Measurements from ENCODE around the gene GPC6. TPM values are rescaled to one million over a fixed set of nuclear protein-coding genes. Genes with fewer than 3 reads are reported as not detected.
A peak's percentile ranks its signal among the peaks of the same experiment; 100 is the strongest.

Gene GPC6
- total and polyA plus RNA-seq, 5 donors from 2014 or later: not detected

DNA sequence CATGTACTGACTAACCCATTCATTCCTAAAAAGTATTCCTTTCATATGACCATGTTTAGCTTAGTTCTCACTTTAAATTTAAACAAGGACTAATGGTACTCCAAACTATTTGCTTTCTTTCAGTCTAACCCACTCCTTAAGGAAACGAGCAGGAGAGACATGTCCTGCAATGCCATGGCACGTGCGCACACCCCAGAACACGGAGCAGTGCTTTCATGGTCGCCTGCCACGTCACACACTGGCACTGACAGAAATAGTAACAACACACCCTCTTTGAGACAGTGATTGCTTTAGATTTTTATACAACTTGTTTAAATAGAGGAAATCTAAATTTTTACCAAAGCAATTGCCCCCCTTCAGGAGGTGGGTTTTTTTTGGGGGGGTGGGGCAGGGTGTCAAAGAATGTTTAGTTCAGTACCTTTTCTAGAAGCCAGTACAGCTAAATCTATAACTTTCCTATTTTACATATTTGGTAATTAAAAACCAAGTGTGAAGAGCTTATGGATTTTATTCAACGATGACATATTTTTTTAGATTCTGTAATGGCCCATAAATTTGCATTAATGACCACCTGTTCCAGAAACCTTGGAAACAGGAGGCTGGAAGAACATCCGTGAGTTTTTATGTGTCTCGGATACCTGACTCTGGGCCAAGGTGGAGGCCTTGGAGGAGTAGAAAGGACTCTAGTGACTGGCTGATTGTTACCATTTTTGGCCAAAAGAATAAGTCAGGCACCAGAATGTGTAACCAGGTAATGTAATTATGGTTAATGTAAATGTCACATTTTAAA lies 1005.7 kb downstream of the GPC6 start:
- no peaks in the 10 kb centered on the region for H3K27me3 ChIP-seq (ENCODE audit: control insufficient read depth, insufficient read depth, low read length)
- DNase-seq (no peak), ATAC-seq (ENCODE audit: low read depth in 2 of 2) (no peak)
- Mint-ChIP-seq H3K4me1 (peaks cover 7 to 15% (median 13%) of the 10 kb centered on the region in 4 donors), H3K9me3 (peaks cover 0 to 4% (median 0%) of the 10 kb centered on the region in 7 donors), H3K36me3 (no peaks in the 10 kb centered on the region), H3K27ac (no peak overlapping the region), H3K27me3 (peaks cover 5% of the 10 kb centered on the region), H3K4me3 (no peak overlapping the region)
- H3K4me3 ChIP-seq (ENCODE audit: low read depth, low read length): no peak overlapping the region
- H3K9me3 ChIP-seq (ENCODE audit: control insufficient read depth in 2 of 2, low read length in 2 of 2): no peaks in the 10 kb centered on the region
- H3K27ac ChIP-seq (ENCODE audit: insufficient read depth, low read length, poor library complexity, severe bottlenecking): no peak overlapping the region
- no peaks in the 10 kb centered on the region for H3K36me3 ChIP-seq (ENCODE audit: control insufficient read depth, insufficient read depth, low read length)
- H3K4me1 ChIP-seq (ENCODE audit: control insufficient read depth, insufficient read depth, low read length, poor library complexity, severe bottlenecking): no peaks in the 10 kb centered on the region

DNA sequence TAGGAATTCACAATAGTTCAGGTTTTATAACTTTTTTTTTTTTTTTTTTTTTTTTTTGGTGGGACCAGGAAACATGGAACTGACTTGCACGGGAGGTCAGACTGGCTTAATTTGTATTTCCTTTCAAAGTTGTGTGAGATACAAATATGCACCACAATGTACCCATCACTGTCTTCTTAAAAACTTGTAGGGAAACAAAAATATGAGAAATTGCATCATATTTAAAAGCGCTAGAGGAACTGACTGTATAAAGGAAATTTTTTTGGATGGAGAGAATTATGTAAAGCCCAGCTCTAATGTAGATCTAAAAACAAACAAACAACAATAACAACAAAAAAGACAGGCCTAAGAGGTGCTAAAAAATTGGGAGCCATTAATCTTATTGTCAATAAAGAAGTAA lies 1006.3 kb downstream of the GPC6 start:
- Histone ChIP-seq H3K4me3 (ENCODE audit: low read depth, low read length) (no peak overlapping the region), H3K27me3 (ENCODE audit: control insufficient read depth, insufficient read depth, low read length) (no peaks in the 10 kb centered on the region), H3K9me3 (ENCODE audit: control insufficient read depth in 2 of 2, low read length in 2 of 2) (no peaks in the 10 kb centered on the region), H3K36me3 (ENCODE audit: control insufficient read depth, insufficient read depth, low read length) (no peaks in the 10 kb centered on the region), H3K27ac (ENCODE audit: insufficient read depth, low read length, poor library complexity, severe bottlenecking) (no peak overlapping the region), H3K4me1 (ENCODE audit: control insufficient read depth, insufficient read depth, low read length, poor library complexity, severe bottlenecking) (no peaks in the 10 kb centered on the region)
- DNase-seq: no peak
- Mint-ChIP-seq H3K36me3 (no peaks in the 10 kb centered on the region), H3K4me3 (no peak overlapping the region), H3K9me3 (peaks cover 0 to 5% (median 0%) of the 10 kb centered on the region in 7 donors), H3K27me3 (peaks cover 5% of the 10 kb centered on the region), H3K27ac (no peak overlapping the region), H3K4me1 (peaks cover 13 to 21% (median 17%) of the 10 kb centered on the region in 4 donors)
- ATAC-seq (ENCODE audit: low read depth in 2 of 2): no peak

DNA sequence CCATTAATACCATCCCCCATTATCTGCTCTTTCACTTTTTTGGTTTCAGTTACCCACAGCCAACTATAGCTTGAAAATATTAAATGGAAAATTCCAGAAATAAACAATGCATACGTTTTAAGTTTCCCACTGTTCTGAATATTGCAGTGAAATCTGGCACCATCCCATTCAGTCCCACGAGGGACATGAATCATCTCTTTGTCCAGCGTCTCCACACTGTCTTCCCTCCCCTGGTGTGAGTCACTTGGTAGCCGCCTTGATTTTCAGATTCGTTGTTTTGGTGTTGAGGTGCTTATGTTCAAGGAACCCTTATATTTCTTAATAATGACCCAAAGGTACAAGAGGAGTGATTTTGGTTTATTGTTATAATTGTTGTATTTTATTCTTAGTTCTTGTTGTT lies 1006.8 kb downstream of the GPC6 start:
- Histone ChIP-seq H3K27ac (ENCODE audit: insufficient read depth, low read length, poor library complexity, severe bottlenecking) (no peak overlapping the region), H3K9me3 (ENCODE audit: control insufficient read depth in 2 of 2, low read length in 2 of 2) (no peaks in the 10 kb centered on the region), H3K4me1 (ENCODE audit: control insufficient read depth, insufficient read depth, low read length, poor library complexity, severe bottlenecking) (no peaks in the 10 kb centered on the region), H3K36me3 (ENCODE audit: control insufficient read depth, insufficient read depth, low read length) (no peaks in the 10 kb centered on the region), H3K27me3 (ENCODE audit: control insufficient read depth, insufficient read depth, low read length) (no peaks in the 10 kb centered on the region), H3K4me3 (ENCODE audit: low read depth, low read length) (no peak overlapping the region)
- Mint-ChIP-seq H3K27me3 (peaks cover 5% of the 10 kb centered on the region), H3K27ac (no peak overlapping the region), H3K36me3 (no peaks in the 10 kb centered on the region), H3K4me1 (peaks cover 15 to 24% (median 18%) of the 10 kb centered on the region in 4 donors), H3K9me3 (peaks cover 0 to 5% (median 0%) of the 10 kb centered on the region in 7 donors), H3K4me3 (no peak overlapping the region)
- ATAC-seq (ENCODE audit: low read depth in 2 of 2) (no peak), DNase-seq (no peak)

DNA sequence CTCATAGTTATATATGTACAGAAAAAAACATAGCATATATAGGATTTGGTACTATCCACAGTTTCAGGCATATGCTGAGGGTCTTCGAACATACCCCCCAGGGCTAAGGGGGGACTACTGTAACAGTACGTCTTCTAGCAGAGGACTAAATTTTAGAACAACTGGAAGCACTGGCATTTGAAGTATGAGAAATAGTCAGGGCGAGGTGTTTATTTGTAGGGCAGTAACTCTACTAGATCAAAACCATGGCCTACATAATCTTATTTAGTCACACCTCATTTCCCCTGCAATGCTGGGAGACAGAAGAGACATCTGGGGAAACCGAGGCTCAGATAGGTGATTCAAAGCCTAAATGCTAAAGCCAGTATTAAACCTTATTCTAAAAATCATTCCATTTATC lies 1007.2 kb downstream of the GPC6 start:
- H3K9me3 Mint-ChIP-seq: peaks cover 0 to 5% (median 0%) of the 10 kb centered on the region in 7 donors
- H3K4me1 Mint-ChIP-seq: peaks cover 18 to 26% (median 21%) of the 10 kb centered on the region in 4 donors
- no peak for DNase-seq
- peaks cover 5% of the 10 kb centered on the region for H3K27me3 Mint-ChIP-seq
- H3K27ac Mint-ChIP-seq: no peak overlapping the region
- Histone ChIP-seq H3K9me3 (ENCODE audit: control insufficient read depth in 2 of 2, low read length in 2 of 2) (no peaks in the 10 kb centered on the region), H3K27me3 (ENCODE audit: control insufficient read depth, insufficient read depth, low read length) (no peaks in the 10 kb centered on the region), H3K36me3 (ENCODE audit: control insufficient read depth, insufficient read depth, low read length) (no peaks in the 10 kb centered on the region), H3K4me1 (ENCODE audit: control insufficient read depth, insufficient read depth, low read length, poor library complexity, severe bottlenecking) (no peaks in the 10 kb centered on the region), H3K4me3 (ENCODE audit: low read depth, low read length) (no peak overlapping the region), H3K27ac (ENCODE audit: insufficient read depth, low read length, poor library complexity, severe bottlenecking) (no peak overlapping the region)
- no peaks in the 10 kb centered on the region for H3K36me3 Mint-ChIP-seq
- no peak for ATAC-seq (ENCODE audit: low read depth in 2 of 2)
- no peak overlapping the region for H3K4me3 Mint-ChIP-seq

DNA sequence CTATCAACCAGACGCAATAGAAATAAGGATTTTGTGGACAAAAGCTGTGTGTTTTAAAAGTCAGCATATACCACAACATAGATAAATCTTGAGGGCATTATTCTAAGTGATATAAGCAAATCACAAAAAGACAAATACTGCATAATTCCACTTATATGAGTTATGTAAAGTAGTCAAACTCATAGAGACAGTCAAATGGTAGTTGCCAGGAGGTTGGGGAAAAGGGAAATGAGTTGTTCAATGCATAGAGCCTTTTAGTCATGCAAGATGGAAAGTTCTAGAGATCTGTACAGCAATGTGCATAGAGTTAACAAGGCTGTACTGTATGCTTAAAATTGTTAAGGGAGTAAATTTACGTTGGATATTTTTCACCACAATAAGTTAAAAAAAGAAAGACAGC lies 1008.1 kb downstream of the GPC6 start:
- H3K9me3 ChIP-seq (ENCODE audit: control insufficient read depth in 2 of 2, low read length in 2 of 2): no peaks in the 10 kb centered on the region
- H3K4me1 ChIP-seq (ENCODE audit: control insufficient read depth, insufficient read depth, low read length, poor library complexity, severe bottlenecking): peaks cover 6% of the 10 kb centered on the region
- Mint-ChIP-seq H3K27ac (no peak overlapping the region), H3K4me3 (no peak overlapping the region), H3K4me1 (peaks cover 18 to 34% (median 27%) of the 10 kb centered on the region in 4 donors), H3K9me3 (peaks cover 0 to 5% (median 0%) of the 10 kb centered on the region in 7 donors), H3K27me3 (peaks cover 5% of the 10 kb centered on the region), H3K36me3 (no peaks in the 10 kb centered on the region)
- no peak overlapping the region for H3K4me3 ChIP-seq (ENCODE audit: low read depth, low read length)
- no peak for ATAC-seq (ENCODE audit: low read depth in 2 of 2)
- H3K27me3 ChIP-seq (ENCODE audit: control insufficient read depth, insufficient read depth, low read length): no peaks in the 10 kb centered on the region
- no peaks in the 10 kb centered on the region for H3K36me3 ChIP-seq (ENCODE audit: control insufficient read depth, insufficient read depth, low read length)
- H3K27ac ChIP-seq (ENCODE audit: insufficient read depth, low read length, poor library complexity, severe bottlenecking): no peak overlapping the region
- DNase-seq: no peak

DNA sequence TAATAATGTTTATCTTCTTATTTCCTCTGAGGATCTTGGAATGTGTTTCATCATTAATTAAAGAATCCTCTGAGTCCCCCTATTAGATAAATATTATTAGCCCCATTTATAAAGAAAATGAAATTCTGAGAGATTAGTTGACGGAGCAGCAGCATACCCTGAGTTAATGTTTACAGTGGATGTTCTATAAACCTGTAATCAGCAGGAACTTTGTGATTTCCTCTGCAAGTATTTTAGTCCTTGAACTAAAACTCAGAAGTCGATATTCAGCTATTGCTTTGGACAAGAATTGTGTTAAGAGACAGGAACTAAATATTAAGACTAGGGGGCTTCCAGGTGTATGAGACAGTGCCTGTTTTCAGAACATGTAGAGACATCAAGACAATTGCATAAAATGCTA lies 1009.5 kb downstream of the GPC6 start:
- H3K4me3 ChIP-seq (ENCODE audit: low read depth, low read length): no peak overlapping the region
- no peaks in the 10 kb centered on the region for H3K27me3 ChIP-seq (ENCODE audit: control insufficient read depth, insufficient read depth, low read length)
- H3K9me3 ChIP-seq (ENCODE audit: control insufficient read depth in 2 of 2, low read length in 2 of 2): no peaks in the 10 kb centered on the region
- H3K9me3 Mint-ChIP-seq: peaks cover 0 to 5% (median 0%) of the 10 kb centered on the region in 7 donors
- peaks cover 18 to 38% (median 28%) of the 10 kb centered on the region in 4 donors for H3K4me1 Mint-ChIP-seq
- H3K27me3 Mint-ChIP-seq: peaks cover 5% of the 10 kb centered on the region
- ATAC-seq (ENCODE audit: low read depth in 2 of 2) (no peak), DNase-seq (no peak)
- H3K27ac Mint-ChIP-seq: peak overlapping the region in 1 of 3 donors; percentile 33
- no peak overlapping the region for H3K27ac ChIP-seq (ENCODE audit: insufficient read depth, low read length, poor library complexity, severe bottlenecking)
- peaks cover 6% of the 10 kb centered on the region for H3K4me1 ChIP-seq (ENCODE audit: control insufficient read depth, insufficient read depth, low read length, poor library complexity, severe bottlenecking)
- no peaks in the 10 kb centered on the region for H3K36me3 ChIP-seq (ENCODE audit: control insufficient read depth, insufficient read depth, low read length)
- H3K36me3 Mint-ChIP-seq: no peaks in the 10 kb centered on the region
- H3K4me3 Mint-ChIP-seq: no peak overlapping the region

DNA sequence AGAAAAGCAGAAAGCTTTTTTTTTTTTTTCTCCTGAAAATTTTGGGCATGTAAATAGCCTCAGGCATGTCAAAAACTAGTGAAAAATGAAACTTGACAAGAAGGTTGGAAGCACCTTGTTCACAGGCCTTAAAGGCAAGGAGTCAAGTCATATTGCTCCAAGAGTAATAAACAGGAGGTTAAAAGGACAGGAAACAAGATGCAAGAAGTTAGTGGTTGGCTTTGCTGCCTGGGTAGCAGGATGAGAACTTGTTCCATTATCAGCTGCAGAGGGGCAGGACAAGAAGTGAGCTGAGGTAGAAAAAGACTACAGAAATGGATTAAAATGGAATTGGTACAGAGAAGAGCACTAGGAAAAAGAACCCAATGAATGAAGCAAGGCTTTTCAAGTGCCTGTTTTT lies 1010.3 kb downstream of the GPC6 start:
- Mint-ChIP-seq H3K27ac (peak overlapping the region in 1 of 3 donors; percentile 22), H3K4me3 (peak overlapping the region in 1 of 4 donors; percentile 39), H3K36me3 (no peaks in the 10 kb centered on the region), H3K27me3 (peaks cover 5% of the 10 kb centered on the region), H3K9me3 (peaks cover 0 to 5% (median 0%) of the 10 kb centered on the region in 7 donors), H3K4me1 (peaks cover 18 to 38% (median 28%) of the 10 kb centered on the region in 4 donors)
- DNase-seq: peak in 1 of 3 donors; percentile 18
- no peak overlapping the region for H3K4me3 ChIP-seq (ENCODE audit: low read depth, low read length)
- H3K4me1 ChIP-seq (ENCODE audit: control insufficient read depth, insufficient read depth, low read length, poor library complexity, severe bottlenecking): peaks cover 6% of the 10 kb centered on the region
- ATAC-seq (ENCODE audit: low read depth in 2 of 2): no peak
- H3K27ac ChIP-seq (ENCODE audit: insufficient read depth, low read length, poor library complexity, severe bottlenecking): no peak overlapping the region
- H3K9me3 ChIP-seq (ENCODE audit: control insufficient read depth in 2 of 2, low read length in 2 of 2): no peaks in the 10 kb centered on the region
- no peaks in the 10 kb centered on the region for H3K36me3 ChIP-seq (ENCODE audit: control insufficient read depth, insufficient read depth, low read length)
- H3K27me3 ChIP-seq (ENCODE audit: control insufficient read depth, insufficient read depth, low read length): no peaks in the 10 kb centered on the region

DNA sequence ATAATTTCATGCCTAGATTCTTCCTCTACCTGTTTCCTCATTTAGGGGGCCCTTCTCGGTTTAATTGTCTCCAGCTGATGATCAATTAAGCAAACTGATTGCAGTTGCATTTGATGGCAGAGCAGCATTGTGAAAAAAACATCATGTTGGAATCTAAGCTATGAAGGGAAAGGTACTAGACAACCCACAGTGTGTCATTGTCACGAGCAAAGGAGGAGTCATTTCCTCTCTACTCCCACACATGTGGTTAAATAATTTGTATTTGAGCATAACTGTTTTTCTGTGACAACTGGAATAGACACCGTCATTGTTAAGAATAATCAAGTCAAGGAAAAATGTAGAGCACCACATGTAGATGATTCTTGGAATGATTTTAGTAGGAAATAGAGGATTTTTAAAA lies 1012.5 kb downstream of the GPC6 start:
- Histone ChIP-seq H3K4me3 (ENCODE audit: low read depth, low read length) (no peak overlapping the region), H3K36me3 (ENCODE audit: control insufficient read depth, insufficient read depth, low read length) (no peaks in the 10 kb centered on the region), H3K9me3 (ENCODE audit: control insufficient read depth in 2 of 2, low read length in 2 of 2) (no peaks in the 10 kb centered on the region), H3K4me1 (ENCODE audit: control insufficient read depth, insufficient read depth, low read length, poor library complexity, severe bottlenecking) (peaks cover 6% of the 10 kb centered on the region), H3K27me3 (ENCODE audit: control insufficient read depth, insufficient read depth, low read length) (no peaks in the 10 kb centered on the region), H3K27ac (ENCODE audit: insufficient read depth, low read length, poor library complexity, severe bottlenecking) (no peak overlapping the region)
- peak in 2 of 3 donors; percentile 17 to 24 for DNase-seq
- peak overlapping the region in 2 of 3 donors; percentile 5 to 21 for H3K27ac Mint-ChIP-seq
- H3K27me3 Mint-ChIP-seq: no peaks in the 10 kb centered on the region
- H3K36me3 Mint-ChIP-seq: no peaks in the 10 kb centered on the region
- peaks cover 18 to 38% (median 28%) of the 10 kb centered on the region in 4 donors for H3K4me1 Mint-ChIP-seq
- H3K4me3 Mint-ChIP-seq: no peak overlapping the region
- H3K9me3 Mint-ChIP-seq: peaks cover 0 to 5% (median 0%) of the 10 kb centered on the region in 7 donors
- peak; percentile 66 to 67 for ATAC-seq (ENCODE audit: low read depth in 2 of 2)

All from CD4-positive, CD25-positive, alpha-beta regulatory T cell (primary cell).